ENCODE results near the gene BICDL1. TPM values are rescaled to one million over a fixed set of nuclear protein-coding genes. Genes with fewer than 3 reads are reported as not detected.

The BICDL1 gene
- total and polyA plus RNA-seq, 5 donors from 2014 or later: 0.93 to 134 (median 1.6) TPM

GRCh38 chr12:120106151-120106550, 117.1 kb downstream of the BICDL1 start:
- Mint-ChIP-seq H3K4me1 (peaks cover 10 to 65% (median 42%) of the 10 kb centered on the region in 4 donors), H3K4me3 (peak overlapping the region in 1 of 4 donors; percentile 45), H3K9me3 (peaks cover 0 to 2% (median 0%) of the 10 kb centered on the region in 7 donors), H3K27ac (peak overlapping the region in 2 of 3 donors; percentile 34 to 62), H3K27me3 (peaks cover 4% of the 10 kb centered on the region), H3K36me3 (peaks cover 30% of the 10 kb centered on the region)
- Histone ChIP-seq H3K36me3 (ENCODE audit: control insufficient read depth, insufficient read depth, low read length) (peaks cover 58% of the 10 kb centered on the region), H3K27me3 (ENCODE audit: control insufficient read depth, insufficient read depth, low read length) (no peaks in the 10 kb centered on the region), H3K27ac (ENCODE audit: insufficient read depth, low read length, poor library complexity, severe bottlenecking) (no peak overlapping the region), H3K4me1 (ENCODE audit: control insufficient read depth, insufficient read depth, low read length, poor library complexity, severe bottlenecking) (peaks cover 37% of the 10 kb centered on the region), H3K4me3 (ENCODE audit: low read depth, low read length) (no peak overlapping the region), H3K9me3 (ENCODE audit: control insufficient read depth in 2 of 2, low read length in 2 of 2) (no peaks in the 10 kb centered on the region)
- ATAC-seq (ENCODE audit: low read depth in 2 of 2): no peak
- DNase-seq: no peak

GRCh38 chr12:120109570-120110267, 120.7 kb downstream of the BICDL1 start:
- peaks cover 30% of the 10 kb centered on the region for H3K36me3 ChIP-seq (ENCODE audit: control insufficient read depth, insufficient read depth, low read length)
- peak overlapping the region; percentile 82 to 91 (median 86) for H3K4me3 Mint-ChIP-seq
- H3K4me1 ChIP-seq (ENCODE audit: control insufficient read depth, insufficient read depth, low read length, poor library complexity, severe bottlenecking): peaks cover 62% of the 10 kb centered on the region

GRCh38 chr12:120110550-120111501, 121.8 kb downstream of the BICDL1 start:
- H3K36me3 ChIP-seq (ENCODE audit: control insufficient read depth, insufficient read depth, low read length): peaks cover 23% of the 10 kb centered on the region
- Mint-ChIP-seq H3K4me1 (peaks cover 22 to 88% (median 71%) of the 10 kb centered on the region in 4 donors), H3K27me3 (peaks cover 9% of the 10 kb centered on the region), H3K27ac (peak overlapping the region; percentile 48 to 94 (median 94)), H3K36me3 (peaks cover 32% of the 10 kb centered on the region), H3K4me3 (peak overlapping the region; percentile 82 to 91 (median 86)), H3K9me3 (peaks cover 0 to 2% (median 0%) of the 10 kb centered on the region in 7 donors)
- H3K27me3 ChIP-seq (ENCODE audit: control insufficient read depth, insufficient read depth, low read length): no peaks in the 10 kb centered on the region
- H3K4me3 ChIP-seq (ENCODE audit: low read depth, low read length): peak overlapping the region; percentile 53
- H3K27ac ChIP-seq (ENCODE audit: insufficient read depth, low read length, poor library complexity, severe bottlenecking): peak overlapping the region; percentile 68
- H3K9me3 ChIP-seq (ENCODE audit: control insufficient read depth in 2 of 2, low read length in 2 of 2): no peaks in the 10 kb centered on the region
- ATAC-seq (ENCODE audit: low read depth in 2 of 2) (peak; percentile 88), DNase-seq (peak; percentile 24 to 75 (median 48))
- peaks cover 73% of the 10 kb centered on the region for H3K4me1 ChIP-seq (ENCODE audit: control insufficient read depth, insufficient read depth, low read length, poor library complexity, severe bottlenecking)

More at GRCh38 chr12:120109570-120110267, 120.7 kb downstream of the BICDL1 start:
- Mint-ChIP-seq H3K9me3 (peaks cover 0 to 2% (median 0%) of the 10 kb centered on the region in 7 donors), H3K4me1 (peaks cover 15 to 82% (median 62%) of the 10 kb centered on the region in 4 donors), H3K36me3 (peaks cover 32% of the 10 kb centered on the region), H3K27me3 (peaks cover 9% of the 10 kb centered on the region), H3K27ac (peak overlapping the region; percentile 71 to 94 (median 94))
- no peak for ATAC-seq (ENCODE audit: low read depth in 2 of 2)
- H3K27ac ChIP-seq (ENCODE audit: insufficient read depth, low read length, poor library complexity, severe bottlenecking): peak overlapping the region; percentile 68
- peak overlapping the region; percentile 53 for H3K4me3 ChIP-seq (ENCODE audit: low read depth, low read length)
- DNase-seq: no peak
- no peaks in the 10 kb centered on the region for H3K27me3 ChIP-seq (ENCODE audit: control insufficient read depth, insufficient read depth, low read length)
- H3K9me3 ChIP-seq (ENCODE audit: control insufficient read depth in 2 of 2, low read length in 2 of 2): no peaks in the 10 kb centered on the region

GRCh38 chr12:120115066-120115465, 126.0 kb downstream of the BICDL1 start:
- H3K27ac Mint-ChIP-seq: peak overlapping the region; percentile 76 to 99 (median 94)
- Histone ChIP-seq H3K4me1 (ENCODE audit: control insufficient read depth, insufficient read depth, low read length, poor library complexity, severe bottlenecking) (peaks cover 79% of the 10 kb centered on the region), H3K27me3 (ENCODE audit: control insufficient read depth, insufficient read depth, low read length) (no peaks in the 10 kb centered on the region), H3K27ac (ENCODE audit: insufficient read depth, low read length, poor library complexity, severe bottlenecking) (no peak overlapping the region), H3K4me3 (ENCODE audit: low read depth, low read length) (peak overlapping the region; percentile 82), H3K9me3 (ENCODE audit: control insufficient read depth in 2 of 2, low read length in 2 of 2) (no peaks in the 10 kb centered on the region), H3K36me3 (ENCODE audit: control insufficient read depth, insufficient read depth, low read length) (peaks cover 5% of the 10 kb centered on the region)
- peaks cover 6% of the 10 kb centered on the region for H3K27me3 Mint-ChIP-seq
- H3K9me3 Mint-ChIP-seq: no peaks in the 10 kb centered on the region
- ATAC-seq (ENCODE audit: low read depth in 2 of 2): no peak
- H3K36me3 Mint-ChIP-seq: peaks cover 20% of the 10 kb centered on the region
- DNase-seq: no peak
- H3K4me3 Mint-ChIP-seq: peak overlapping the region; percentile 94 to 99 (median 98)
- H3K4me1 Mint-ChIP-seq: peaks cover 37 to 88% (median 73%) of the 10 kb centered on the region in 4 donors

- Histone ChIP-seq H3K27me3 (ENCODE audit: control insufficient read depth, insufficient read depth, low read length) (no peaks in the 10 kb centered on the region), H3K4me1 (ENCODE audit: control insufficient read depth, insufficient read depth, low read length, poor library complexity, severe bottlenecking) (peaks cover 76% of the 10 kb centered on the region), H3K4me3 (ENCODE audit: low read depth, low read length) (peak overlapping the region; percentile 82), H3K36me3 (ENCODE audit: control insufficient read depth, insufficient read depth, low read length) (peaks cover 5% of the 10 kb centered on the region), H3K27ac (ENCODE audit: insufficient read depth, low read length, poor library complexity, severe bottlenecking) (peak overlapping the region; percentile 58), H3K9me3 (ENCODE audit: control insufficient read depth in 2 of 2, low read length in 2 of 2) (no peaks in the 10 kb centered on the region)
- Mint-ChIP-seq H3K4me3 (peak overlapping the region; percentile 94 to 99 (median 98)), H3K27ac (peak overlapping the region; percentile 77 to 99 (median 94)), H3K9me3 (no peaks in the 10 kb centered on the region), H3K27me3 (peaks cover 6% of the 10 kb centered on the region), H3K36me3 (peaks cover 17% of the 10 kb centered on the region), H3K4me1 (peaks cover 32 to 88% (median 71%) of the 10 kb centered on the region in 4 donors)
- DNase-seq: peak in 1 of 3 donors; percentile 51
- no peak for ATAC-seq (ENCODE audit: low read depth in 2 of 2)
These were observed 126.8 kb downstream of the BICDL1 start for GRCh38 chr12:120115692-120116440.

- Mint-ChIP-seq H3K4me1 (peaks cover 34 to 88% (median 72%) of the 10 kb centered on the region in 4 donors), H3K36me3 (peaks cover 17% of the 10 kb centered on the region), H3K4me3 (peak within 1 kb of the TSS; percentile 94 to 99 (median 98)), H3K27ac (peak within 1 kb of the TSS; percentile 94 to 99 (median 98)), H3K9me3 (no peaks in the 10 kb centered on the region), H3K27me3 (peaks cover 6% of the 10 kb centered on the region)
- Histone ChIP-seq H3K27ac (ENCODE audit: insufficient read depth, low read length, poor library complexity, severe bottlenecking) (peak within 1 kb of the TSS; percentile 94), H3K4me1 (ENCODE audit: control insufficient read depth, insufficient read depth, low read length, poor library complexity, severe bottlenecking) (peaks cover 76% of the 10 kb centered on the region), H3K36me3 (ENCODE audit: control insufficient read depth, insufficient read depth, low read length) (peaks cover 5% of the 10 kb centered on the region), H3K27me3 (ENCODE audit: control insufficient read depth, insufficient read depth, low read length) (no peaks in the 10 kb centered on the region), H3K9me3 (ENCODE audit: control insufficient read depth in 2 of 2, low read length in 2 of 2) (no peaks in the 10 kb centered on the region), H3K4me3 (ENCODE audit: low read depth, low read length) (peak within 1 kb of the TSS; percentile 92)
- ATAC-seq (ENCODE audit: low read depth in 2 of 2) (no peak), DNase-seq (no peak)
These were observed 127.4 kb downstream of the BICDL1 start, which contains the start of gene RAB35 for GRCh38 chr12:120116441-120116791. Gene RAB35 (minus strand): TSS chr12:120116753. CDS start chr12:120116650, 103 bp downstream.
